ENCODE results near the gene CKS1B. TPM values are rescaled to one million over a fixed set of nuclear protein-coding genes. Genes with fewer than 3 reads are reported as not detected.

Gene CKS1B
- polyA plus RNA-seq, 2 of the 4 experiments (the other 2 are of a cell fraction) = 356 to 725 TPM

GRCh38 chr1:154956544-154956941 is 17.9 kb upstream of the CKS1B start:
- H3K9me3 ChIP-seq = no peaks in the 10 kb centered on the region
- TF ChIP-seq EP300 (IDR thresholded peaks at IDR 0.05) (no peak), RCOR1 (IDR thresholded peaks at IDR 0.05; ENCODE audit: low read depth, low read length) (no peak), CBX8 (IDR thresholded peaks at IDR 0.05) (no peak), HOXB5 (CRISPR knock-in tag; IDR thresholded peaks at IDR 0.05) (no peak), RFX5 (IDR thresholded peaks at IDR 0.05) (no peak), RNF2 (IDR thresholded peaks at IDR 0.05; ENCODE audit: borderline replicate concordance, low read depth) (no peak), NR3C1 (IDR thresholded peaks at IDR 0.05) (no peak), EHF (CRISPR knock-in tag; IDR thresholded peaks at IDR 0.05) (no peak), KDM1A (IDR thresholded peaks at IDR 0.05; ENCODE audit: low read depth) (no peak), ATOH8 (CRISPR knock-in tag; IDR thresholded peaks at IDR 0.05; ENCODE audit: low read depth) (no peak), ESRRA (IDR thresholded peaks at IDR 0.05; ENCODE audit: borderline replicate concordance, low read length) (no peak), FOXS1 (CRISPR knock-in tag; IDR thresholded peaks at IDR 0.05) (no peak), MYC (IDR thresholded peaks at IDR 0.05; ENCODE audit: borderline replicate concordance, low read length) (no peak), PBX3 (IDR thresholded peaks at IDR 0.05) (no peak), JUN (IDR thresholded peaks at IDR 0.05) (no peak), ELK1 (IDR thresholded peaks at IDR 0.05; ENCODE audit: low read depth, low read length) (no peak), CHD2 (IDR thresholded peaks at IDR 0.05; ENCODE audit: low read length, partially characterized antibody) (no peak), BHLHE40 (IDR thresholded peaks at IDR 0.05; ENCODE audit: low read depth, low read length) (no peak), CEBPB (IDR thresholded peaks at IDR 0.05) (no peak)
- WGBS (ENCODE audit: missing lambda C conversion rate) = 33% methylated on average over 6 of the region's 6 CpGs
- H3K4me3 ChIP-seq = peak overlapping the region; percentile 49
- ATAC-seq = no peak
- CTCF ChIA-PET = interaction anchor here (1.6 kb wide), 1 partner anchor 128 kb away, joined by 6 read pairs; no protein-coding TSS in a partner anchor
- POLR2A ChIA-PET = interaction anchor here (1.1 to 2.4 kb wide), 4 partner anchors 9 to 38 kb away, joined by 4 to 26 read pairs (median 7); partner anchors contain the start of genes CKS1B, LENEP and SHC1
- peak overlapping the region; percentile 93 for H3K4me2 ChIP-seq
- H3K27ac ChIP-seq = peak overlapping the region; percentile 49 to 82
- no peak for FAIRE-seq
- no peak for DNase-seq (ENCODE audit: low read depth in 1 of 2, low spot score in 1 of 2)
- peaks cover 27% of the 10 kb centered on the region for H3K4me1 ChIP-seq

GRCh38 chr1:154957091-154957657 is 17.3 kb upstream of the CKS1B start:
- H3K4me2 ChIP-seq = peak overlapping the region; percentile 93
- peaks cover 27% of the 10 kb centered on the region for H3K4me1 ChIP-seq
- FAIRE-seq (no peak), DNase-seq (ENCODE audit: low read depth in 1 of 2, low spot score in 1 of 2) (no peak), ATAC-seq (no peak)
- POLR2A ChIA-PET = interaction anchor here (2.3 to 2.4 kb wide), 2 partner anchors 14 to 17 kb away, joined by 10 to 26 read pairs; partner anchors contain the start of genes CKS1B and SHC1
- H3K4me3 ChIP-seq = no peak overlapping the region
- 0 out of 6 replicates have a peak overlapping the region, but pooled peaks of 1 of the 2 experiments have one; percentile 11 for H3K27ac ChIP-seq
- CTCF ChIA-PET = interaction anchor here (1.6 kb wide), 1 partner anchor 128 kb away, joined by 6 read pairs; no protein-coding TSS in a partner anchor
- WGBS (ENCODE audit: missing lambda C conversion rate) = 65% methylated on average over 9 of the region's 9 CpGs
- H3K9me3 ChIP-seq = no peaks in the 10 kb centered on the region
- TF ChIP-seq HEYL (CRISPR knock-in tag; IDR thresholded peaks at IDR 0.05) (no peak), REST (IDR thresholded peaks at IDR 0.05) (no peak), FOSB (CRISPR knock-in tag; IDR thresholded peaks at IDR 0.05) (no peak), E2F6 (IDR thresholded peaks at IDR 0.05; ENCODE audit: borderline replicate concordance, low read depth) (no peak), GATA3 (IDR thresholded peaks at IDR 0.05; ENCODE audit: borderline replicate concordance) (no peak), ELK1 (IDR thresholded peaks at IDR 0.05; ENCODE audit: low read depth, low read length) (no peak), TP53 (CRISPR knock-in tag; IDR thresholded peaks at IDR 0.05) (no peak), BCL3 (IDR thresholded peaks at IDR 0.05) (no peak), PBX3 (IDR thresholded peaks at IDR 0.05) (no peak)
